Endometrial microvascular endothelial cells (primary cell): ENCODE measurements around the gene COL28A1. TPM values are rescaled to one million over a fixed set of nuclear protein-coding genes. Genes with fewer than 3 reads are reported as not detected.

ENCODE experiments used
- in situ Hi-C: cut with HindIII; loops from 2 replicates; pipeline ENCODE4 v1.10.0; 2017; ENCODE audit warnings: low sequenced_read_pairs, low pct_unique_long_range_greater_than_20kb; ENCODE audit errors: inconsistent ontology term
- total RNA-seq: library from RNA; depleted of rRNA; stranded (reverse); fragments of >200 nt; gene quantifications from one replicate; pipeline ENCODE4 v1.2.3, GENCODE V29; 2015; ENCODE audit errors: inconsistent ontology term

COL28A1 gene
- total RNA-seq, 1 donor from 2014 or later, result 2.2 TPM

GRCh38 chr7:7526006-7526405, 9.7 kb downstream of the COL28A1 start:
- in situ Hi-C loops, result no loop called here

GRCh38 chr7:7524121-7524520, 11.6 kb downstream of the COL28A1 start:
- in situ Hi-C loops, result no loop called here

- in situ Hi-C loops, result no loop called here
Measured at GRCh38 chr7:7522421-7522820, 13.3 kb downstream of the COL28A1 start.

GRCh38 chr7:7521259-7521658, 14.4 kb downstream of the COL28A1 start:
- in situ Hi-C loops, result no loop called here

- in situ Hi-C loops, result no loop called here
Measured at GRCh38 chr7:7519528-7519927, 16.1 kb downstream of the COL28A1 start.

GRCh38 chr7:7519056-7519455, 16.6 kb downstream of the COL28A1 start:
- in situ Hi-C loops, result no loop called here

- in situ Hi-C loops, result no loop called here
Measured at GRCh38 chr7:7517754-7518153, 17.9 kb downstream of the COL28A1 start.

GRCh38 chr7:7516662-7517061, 19.0 kb downstream of the COL28A1 start:
- in situ Hi-C loops, result no loop called here

- in situ Hi-C loops, result no loop called here
Measured at GRCh38 chr7:7516156-7516555, 19.5 kb downstream of the COL28A1 start.

GRCh38 chr7:7512861-7513597, 22.6 kb downstream of the COL28A1 start:
- in situ Hi-C loops, result no loop called here

GRCh38 chr7:7510794-7511193, 24.9 kb downstream of the COL28A1 start:
- in situ Hi-C loops, result no loop called here

GRCh38 chr7:7505915-7506314, 29.8 kb downstream of the COL28A1 start:
- in situ Hi-C loops, result no loop called here

GRCh38 chr7:7504910-7505704, 30.6 kb downstream of the COL28A1 start:
- in situ Hi-C loops, result no loop called here

GRCh38 chr7:7499892-7500291, 35.8 kb downstream of the COL28A1 start:
- in situ Hi-C loops, result no loop called here

GRCh38 chr7:7498856-7499255, 36.8 kb downstream of the COL28A1 start:
- in situ Hi-C loops, result no loop called here

GRCh38 chr7:7496311-7496710, 39.4 kb downstream of the COL28A1 start:
- in situ Hi-C loops, result no loop called here

- in situ Hi-C loops, result no loop called here
Measured at GRCh38 chr7:7495171-7495570, 40.5 kb downstream of the COL28A1 start.

- in situ Hi-C loops, result no loop called here
Measured at GRCh38 chr7:7491044-7491443, 44.6 kb downstream of the COL28A1 start.

- in situ Hi-C loops, result no loop called here
Measured at GRCh38 chr7:7490003-7490402, 45.7 kb downstream of the COL28A1 start.

GRCh38 chr7:7489546-7489945, 46.1 kb downstream of the COL28A1 start:
- in situ Hi-C loops, result no loop called here
